DOHH2 (cell line): Measurements from ENCODE around the gene POLD4.

Experiments used
- H3F3A ChIP-seq: fragments of 200-600 bp; sonication (generic), shearing (Covaris generic); 2 replicates; pipeline ENCODE4 v1.6.0; 2016; ENCODE audit warnings: antibody characterized with exemption, mild to moderate bottlenecking; ENCODE audit not compliant: control insufficient read depth, insufficient read depth
- H3K27ac ChIP-seq: fragments of 200-600 bp; sonication (generic); 2 replicates; pipeline ENCODE4 v1.5.1; 2014; ENCODE audit warnings: low read depth, mild to moderate bottlenecking, low read length, moderate library complexity
- H3K27me3 ChIP-seq: fragments of 200-600 bp; sonication (generic); 2 replicates; pipeline ENCODE4 v1.6.1; 2014; ENCODE audit warnings: mild to moderate bottlenecking, low read length, mixed read lengths; ENCODE audit not compliant: control insufficient read depth
- H3K36me3 ChIP-seq: fragments of 200-600 bp; sonication (generic); 2 replicates; pipeline ENCODE4 v1.6.1; 2014; ENCODE audit warnings: mild to moderate bottlenecking, low read length, moderate library complexity, mixed read lengths; ENCODE audit not compliant: control insufficient read depth
- H3K4me1 ChIP-seq: fragments of 200-600 bp; sonication (generic); 2 replicates; pipeline ENCODE4 v1.6.1; 2014; ENCODE audit warnings: mild to moderate bottlenecking, low read length, mixed read lengths; ENCODE audit not compliant: control insufficient read depth
- H3K4me2 ChIP-seq: fragments of 200-600 bp; sonication (generic); 2 replicates; pipeline ENCODE4 v1.6.0; 2014; ENCODE audit warnings: mild to moderate bottlenecking, low read length, moderate library complexity
- H3K4me3 ChIP-seq: fragments of 200-600 bp; sonication (generic); 2 replicates; pipeline ENCODE4 v1.5.1; 2014; ENCODE audit warnings: mild to moderate bottlenecking, low read length, mixed read lengths
- H3K79me2 ChIP-seq: fragments of 200-600 bp; sonication (generic); 2 replicates; pipeline ENCODE4 v1.6.1; 2014; ENCODE audit warnings: mild to moderate bottlenecking, low read length, mixed read lengths; ENCODE audit not compliant: control insufficient read depth
- H3K9me2 ChIP-seq: fragments of 200-600 bp; sonication (generic); replicated peaks from 2 replicates; pipeline ENCODE4 v1.6.1; 2014; ENCODE audit warnings: mild to moderate bottlenecking, low read length, mixed read lengths; ENCODE audit not compliant: control insufficient read depth
- H3K9me3 ChIP-seq: fragments of 200-600 bp; sonication (generic); 2 replicates; pipeline ENCODE4 v1.6.1; 2014; ENCODE audit warnings: antibody characterized with exemption, low read length, mixed read lengths; ENCODE audit not compliant: control insufficient read depth, insufficient read depth
- H4K20me1 ChIP-seq: fragments of 200-600 bp; sonication (generic); 2 replicates; pipeline ENCODE4 v1.6.0; 2014; ENCODE audit warnings: low read depth, mild to moderate bottlenecking, antibody characterized with exemption, low read length, moderate library complexity; ENCODE audit not compliant: control insufficient read depth, insufficient read depth
- EZH2phosphoT487 ChIP-seq: fragments of 200-600 bp; sonication (generic); IDR thresholded peaks from 2 replicates; pipeline ENCODE4 v1.6.1; 2017; ENCODE audit warnings: borderline replicate concordance, mild to moderate bottlenecking, antibody characterized with exemption, low read length, moderate library complexity, mixed read lengths
- TF ChIP-seq, protein P1 (sequence below): fragments of 200-600 bp; sonication (generic); IDR thresholded peaks from one replicate; pipeline ENCODE4 v1.5.1; 2014; ENCODE audit warnings: antibody characterized with exemption, mild to moderate bottlenecking, low read depth, low read length; ENCODE audit not compliant: poor library complexity, severe bottlenecking

The POLD4 gene

DNA sequence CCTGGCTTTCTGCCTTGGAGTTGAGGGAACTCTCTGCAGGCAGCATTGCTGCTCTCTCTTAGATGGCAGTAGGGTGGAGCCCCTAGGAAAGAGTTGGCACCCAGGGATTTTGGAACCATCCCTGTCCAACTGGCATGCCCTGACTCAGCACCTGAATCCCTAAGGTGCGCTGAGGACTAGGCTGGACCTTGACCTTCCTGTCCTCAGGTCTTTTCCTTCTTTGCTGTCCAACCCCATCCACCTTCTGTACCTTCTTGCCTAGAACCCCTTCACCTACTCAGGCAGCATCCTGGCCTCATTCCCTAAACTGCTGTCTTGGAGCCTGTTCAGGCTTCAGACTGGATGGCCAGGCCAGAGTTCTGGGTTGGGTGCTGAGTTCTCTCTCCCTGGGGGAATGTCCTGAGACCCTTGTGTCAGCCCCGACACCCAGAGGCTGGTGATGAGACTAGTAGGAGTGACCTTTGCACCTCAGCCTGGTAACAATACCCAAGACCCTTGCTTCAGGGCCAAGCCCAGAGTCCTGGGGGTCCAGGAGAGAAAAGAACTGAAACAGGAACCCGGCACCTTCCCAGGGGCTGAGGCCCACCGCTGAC is 2.5 kb upstream of the POLD4 start:
- H3K9me3 ChIP-seq: no peaks in the 10 kb centered on the region
- peak overlapping the region; percentile 99 for H3K27ac ChIP-seq
- no peaks in the 10 kb centered on the region for H4K20me1 ChIP-seq
- H3K4me2 ChIP-seq: peak overlapping the region; percentile 92
- TF ChIP-seq, protein P1, sequence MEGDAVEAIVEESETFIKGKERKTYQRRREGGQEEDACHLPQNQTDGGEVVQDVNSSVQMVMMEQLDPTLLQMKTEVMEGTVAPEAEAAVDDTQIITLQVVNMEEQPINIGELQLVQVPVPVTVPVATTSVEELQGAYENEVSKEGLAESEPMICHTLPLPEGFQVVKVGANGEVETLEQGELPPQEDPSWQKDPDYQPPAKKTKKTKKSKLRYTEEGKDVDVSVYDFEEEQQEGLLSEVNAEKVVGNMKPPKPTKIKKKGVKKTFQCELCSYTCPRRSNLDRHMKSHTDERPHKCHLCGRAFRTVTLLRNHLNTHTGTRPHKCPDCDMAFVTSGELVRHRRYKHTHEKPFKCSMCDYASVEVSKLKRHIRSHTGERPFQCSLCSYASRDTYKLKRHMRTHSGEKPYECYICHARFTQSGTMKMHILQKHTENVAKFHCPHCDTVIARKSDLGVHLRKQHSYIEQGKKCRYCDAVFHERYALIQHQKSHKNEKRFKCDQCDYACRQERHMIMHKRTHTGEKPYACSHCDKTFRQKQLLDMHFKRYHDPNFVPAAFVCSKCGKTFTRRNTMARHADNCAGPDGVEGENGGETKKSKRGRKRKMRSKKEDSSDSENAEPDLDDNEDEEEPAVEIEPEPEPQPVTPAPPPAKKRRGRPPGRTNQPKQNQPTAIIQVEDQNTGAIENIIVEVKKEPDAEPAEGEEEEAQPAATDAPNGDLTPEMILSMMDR: no peak
- no peak for TF ChIP-seq EZH2phosphoT487
- peak overlapping the region; percentile 82 for H3K4me3 ChIP-seq
- H3K9me2 ChIP-seq: no peaks in the 10 kb centered on the region
- peaks cover 61% of the 10 kb centered on the region for H3K4me1 ChIP-seq
- H3K27me3 ChIP-seq: no peaks in the 10 kb centered on the region
- H3K36me3 ChIP-seq: peaks cover 31% of the 10 kb centered on the region
- peaks cover 17% of the 10 kb centered on the region for H3F3A ChIP-seq
- H3K79me2 ChIP-seq: peaks cover 47% of the 10 kb centered on the region

DNA sequence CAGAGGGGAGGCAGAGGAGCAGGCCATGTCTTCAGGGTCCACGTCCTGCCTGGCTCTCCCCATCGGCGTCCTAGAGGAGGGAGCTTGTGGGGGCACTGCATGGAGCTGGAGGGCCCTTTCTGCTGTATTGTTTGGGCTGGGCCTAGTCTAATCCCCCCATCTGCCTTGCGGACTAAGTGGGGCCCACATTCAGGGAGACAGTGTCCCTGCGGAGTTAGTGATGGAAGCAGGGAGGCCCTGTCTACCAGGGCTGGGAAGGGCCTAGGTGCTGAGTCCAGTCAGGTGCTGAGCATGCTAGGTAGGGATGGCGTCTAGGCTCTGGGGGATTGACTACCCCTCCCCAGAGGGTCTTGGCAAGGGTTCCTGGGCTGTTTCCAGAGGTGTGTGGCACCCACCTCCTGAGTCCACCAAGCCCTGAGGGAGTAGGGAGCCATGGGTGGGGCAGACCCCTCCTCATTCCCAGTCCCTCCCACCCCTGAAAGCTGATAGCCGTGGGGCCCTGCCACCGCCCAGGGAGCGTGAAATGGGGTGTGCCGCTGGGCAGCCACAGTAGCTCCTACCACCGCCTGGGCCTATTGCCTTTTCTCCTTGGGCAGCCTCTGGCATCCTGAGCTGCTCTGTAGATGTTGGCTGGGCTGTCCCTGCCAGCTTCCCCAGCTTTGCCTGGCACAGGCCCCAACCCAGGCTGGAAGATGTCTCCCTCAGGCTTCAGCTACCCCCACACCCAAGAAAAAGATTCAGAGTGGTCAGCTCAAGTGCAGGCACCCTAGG is 1.9 kb upstream of the POLD4 start:
- peak overlapping the region; percentile 99 for H3K27ac ChIP-seq

DNA sequence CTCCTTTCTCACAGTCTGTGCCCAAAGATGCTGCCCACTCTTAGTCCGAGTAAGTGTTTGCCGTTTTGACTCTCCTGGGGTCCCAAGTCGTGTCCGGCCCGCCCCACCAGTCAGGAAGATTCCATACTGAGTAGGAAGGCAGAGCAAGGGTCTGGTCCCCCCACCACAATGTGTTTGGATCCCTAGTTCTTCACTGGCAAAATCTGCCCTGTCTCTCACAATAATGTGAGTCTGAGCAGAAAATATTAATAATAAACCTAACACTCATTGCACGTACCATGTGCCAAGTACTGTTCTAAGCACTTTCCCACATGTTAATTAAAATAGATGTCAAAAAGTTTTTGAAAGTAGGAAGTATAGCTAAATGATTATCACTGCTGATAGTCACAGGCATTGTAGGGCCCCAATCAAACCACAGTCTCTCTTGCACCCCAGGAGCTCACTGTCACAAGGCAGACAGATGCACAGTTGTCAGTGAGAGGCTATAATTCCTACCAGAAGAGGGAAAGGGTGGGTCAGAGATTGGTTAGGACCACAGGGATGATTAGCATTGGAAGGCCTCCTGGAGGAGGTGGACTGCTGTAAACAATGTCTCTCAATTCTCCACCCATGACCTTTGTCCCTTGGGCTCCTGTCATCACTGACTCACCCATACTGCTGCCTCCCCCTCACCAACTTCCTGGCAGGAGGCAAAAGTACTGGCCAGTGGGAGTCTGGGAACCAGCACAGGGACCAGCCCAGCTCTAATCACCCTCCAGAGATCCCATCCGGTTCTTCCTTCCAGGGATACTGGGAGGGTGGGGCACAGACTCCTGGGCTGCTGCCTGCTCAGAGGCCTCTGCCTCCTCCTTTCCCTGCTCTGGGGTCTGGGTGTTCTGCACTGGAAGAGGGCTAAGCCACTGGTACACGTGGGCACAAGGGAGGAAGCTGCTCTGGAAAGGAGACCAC is 1.0 kb upstream of the POLD4 start:
- Histone ChIP-seq H3K9me3 (no peaks in the 10 kb centered on the region), H3K4me3 (peak overlapping the region; percentile 82), H3K36me3 (peaks cover 33% of the 10 kb centered on the region), H3K4me1 (peaks cover 77% of the 10 kb centered on the region), H3K9me2 (no peaks in the 10 kb centered on the region), H3K27ac (peak overlapping the region; percentile 99), H3K27me3 (no peaks in the 10 kb centered on the region), H3F3A (peaks cover 22% of the 10 kb centered on the region), H3K4me2 (peak overlapping the region; percentile 92), H3K79me2 (peaks cover 48% of the 10 kb centered on the region), H4K20me1 (no peaks in the 10 kb centered on the region)
- TF ChIP-seq, protein P1: no peak
- TF ChIP-seq EZH2phosphoT487: no peak

More for the DNA sequence above, 1.9 kb upstream of the POLD4 start:
- H3K79me2 ChIP-seq: peaks cover 48% of the 10 kb centered on the region
- no peaks in the 10 kb centered on the region for H3K9me3 ChIP-seq
- H3K4me3 ChIP-seq: peak overlapping the region; percentile 82
- H3K36me3 ChIP-seq: peaks cover 33% of the 10 kb centered on the region
- peak overlapping the region; percentile 92 for H3K4me2 ChIP-seq
- H4K20me1 ChIP-seq: no peaks in the 10 kb centered on the region
- H3K4me1 ChIP-seq: peaks cover 68% of the 10 kb centered on the region
- TF ChIP-seq, protein P1: no peak
- no peak for TF ChIP-seq EZH2phosphoT487
- peaks cover 17% of the 10 kb centered on the region for H3F3A ChIP-seq
- no peaks in the 10 kb centered on the region for H3K9me2 ChIP-seq
- no peaks in the 10 kb centered on the region for H3K27me3 ChIP-seq
